Endothelial cell of umbilical vein (primary cell): ENCODE results near the gene NPIPB6. TPM values are rescaled to one million over a fixed set of nuclear protein-coding genes. Genes with fewer than 3 reads are reported as not detected.
"Not testable (repeated sequence)": the region's sequence is repeated elsewhere in the genome, so short reads cannot be mapped to it uniquely, and the experiment has no call there.

Experiments used
- BruUV-seq: library from RNA; stranded (reverse); fragments of 400-500 nt; replicated peaks from 2 replicates; lab custom pipeline; 2021; lab: Mats Ljungman, UMichigan
- CTCF ChIA-PET: fragments of 300-600, 350-600 bp; sonication (Branson Sonifier 250); formaldehyde crosslinking; loops from one replicate; lab custom pipeline; 2021; ENCODE audit warnings: antibody characterized with exemption, inconsistent platforms; lab: Charles Lee
- POLR2A ChIA-PET: fragments of 300-600, 350-600 bp; sonication (Branson Sonifier 250); formaldehyde crosslinking; loops from one replicate; lab custom pipeline; 2021; ENCODE audit warnings: antibody characterized with exemption, inconsistent platforms; lab: Charles Lee
- DNase-seq: peaks from one replicate; pipeline ENCODE4 v3.0.0-alpha.2; 2011; ENCODE audit warnings: low read depth, low spot score
- FAIRE-seq: peaks from 2 replicates; lab custom pipeline; 2011; peaks lifted over from hg19 to GRCh38; lab: Jason Lieb, UNC
- H2AFZ ChIP-seq: 2 replicates; pipeline ENCODE4 v1.6.0; 2012; ENCODE audit warnings: low read depth, low read length, control low read depth, inconsistent platforms
- H3K27ac ChIP-seq: 2 replicates; pipeline ENCODE4 v1.5.1; 2011; ENCODE audit warnings: low read depth, mild to moderate bottlenecking, control low read depth, low read length, moderate library complexity; ENCODE audit not compliant: insufficient read depth
- H3K27me3 ChIP-seq, 2 experiments: 2 replicates each; pipeline versions ENCODE4 v1.6.0 to v1.6.1; 2011; ENCODE audit warnings: low read length in 2 of 2, mixed read lengths in 1 of 2; ENCODE audit not compliant: control insufficient read depth in 2 of 2, insufficient read depth in 2 of 2
- H3K36me3 ChIP-seq, 2 experiments: 2 replicates in 1 of 2; 3 replicates in 1 of 2; pipeline ENCODE4 v1.5.1; 2011; ENCODE audit warnings: low read length in 2 of 2, mild to moderate bottlenecking in 1 of 2, moderate library complexity in 1 of 2; ENCODE audit not compliant: control insufficient read depth in 2 of 2, insufficient read depth in 2 of 2; ENCODE audit errors: extremely low read depth in 1 of 2
- H3K4me1 ChIP-seq: 3 replicates; pipeline ENCODE4 v1.5.1; 2011; ENCODE audit warnings: mild to moderate bottlenecking, low read length; ENCODE audit not compliant: control insufficient read depth, insufficient read depth; ENCODE audit errors: extremely low read depth
- H3K4me2 ChIP-seq: 2 replicates; pipeline ENCODE4 v1.6.1; 2011; ENCODE audit warnings: low read length, control low read depth, mixed read lengths; ENCODE audit not compliant: insufficient read depth
- H3K4me3 ChIP-seq, 3 experiments: fragments of 200-600 bp in 1 of 3; sonication (generic), shearing (Covaris generic) in 1 of 3; replicated peaks in 1 of 3; 2 replicates each; pipeline ENCODE4 v1.5.1; 2011 to 2016; ENCODE audit warnings: control low read depth in 3 of 3, low read length in 3 of 3, mild to moderate bottlenecking in 2 of 3, inconsistent platforms in 1 of 3, low read depth in 1 of 3, moderate library complexity in 1 of 3; ENCODE audit not compliant: insufficient read depth in 1 of 3
- H3K79me2 ChIP-seq: 2 replicates; pipeline ENCODE4 v1.6.0; 2012; ENCODE audit warnings: low read length, inconsistent platforms; ENCODE audit not compliant: control insufficient read depth, insufficient read depth
- H3K9ac ChIP-seq: replicated peaks from 2 replicates; pipeline ENCODE3; 2011; ENCODE audit warnings: low read length, control low read depth; ENCODE audit not compliant: insufficient read depth; ENCODE audit errors: extremely low read depth
- H3K9me1 ChIP-seq: replicated peaks from 3 replicates; pipeline ENCODE4 v1.6.0; 2011; ENCODE audit warnings: mild to moderate bottlenecking, low read length; ENCODE audit not compliant: control insufficient read depth, insufficient read depth; ENCODE audit errors: extremely low read depth
- H3K9me3 ChIP-seq: replicated peaks from 2 replicates; pipeline ENCODE4 v1.5.1; 2012; ENCODE audit warnings: low read length, inconsistent platforms; ENCODE audit not compliant: control insufficient read depth, insufficient read depth
- H4K20me1 ChIP-seq: replicated peaks from 2 replicates; pipeline ENCODE3; 2011; ENCODE audit warnings: mild to moderate bottlenecking, low read length; ENCODE audit not compliant: control insufficient read depth, insufficient read depth; ENCODE audit errors: extremely low read depth
- dilution Hi-C: fragments of 300-500 bp; cut with MboI; formaldehyde crosslinking; loops from one replicate; pipeline ENCODE4 v1.15.0; 2019; ENCODE audit warnings: low sequenced_read_pairs; ENCODE audit not compliant: extremely low pct_ligation_motif_present
- intact Hi-C: fragments of 100-400 bp; cut with micrococcal nuclease; formaldehyde crosslinking; loops from one replicate; pipeline ENCODE4 v1.10.0; 2022
- polyA plus RNA-seq, 4 experiments: library from polyadenylated mRNA; depleted of rRNA in 3 of 4; stranded (reverse) in 3 of 4; unstranded in 1 of 4; fragments of >200 nt; gene quantifications; 2 replicates each; pipeline versions ENCODE4 v1.2.1 to v1.2.3, GENCODE V29; 2011 to 2012; ENCODE audit warnings: missing spikeins in 1 of 4
- total RNA-seq: library from RNA; stranded (reverse); gene quantifications from 2 replicates; pipeline ENCODE4 v1.2.3, GENCODE V29; 2021

NPIPB6 gene
- total and polyA plus RNA-seq, 2 donors (not counting 3 experiments of a cell fraction or from before 2014, with no cell fraction given): 5.0 TPM; not detected in 1

DNA sequence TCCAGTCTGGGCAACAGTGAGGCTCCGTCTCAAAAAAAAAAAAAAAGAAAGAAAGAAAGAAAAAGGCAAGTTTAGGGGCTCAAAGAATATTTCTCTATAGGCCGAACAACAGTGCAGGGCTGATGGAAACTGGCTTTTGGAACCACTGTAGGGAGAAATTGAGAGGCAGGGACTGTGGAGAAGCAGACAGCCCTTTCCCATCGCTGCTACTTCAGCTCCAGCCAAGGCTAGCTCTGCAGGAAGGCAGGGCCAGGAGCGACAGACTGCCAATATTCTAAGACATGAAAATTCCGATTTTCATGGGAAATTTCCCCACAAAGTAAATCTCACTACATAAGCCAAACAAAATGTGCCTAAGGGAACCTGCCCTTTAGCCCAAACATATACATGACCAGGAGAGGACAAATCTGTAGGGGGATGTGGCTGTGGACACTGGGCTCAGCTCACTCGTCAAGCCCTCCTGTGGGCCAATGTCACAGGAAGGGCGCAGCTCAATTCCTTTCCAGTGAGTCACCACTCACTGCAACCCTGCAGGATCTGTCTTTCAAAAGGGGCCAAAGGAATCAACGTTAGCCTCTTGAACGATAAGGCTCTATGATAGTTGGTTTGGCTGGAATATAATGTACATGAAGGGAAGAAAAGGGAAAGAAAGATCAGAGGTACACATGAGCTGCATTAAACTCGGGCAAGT is 19.0 kb upstream of the NPIPB6 start:
- FAIRE-seq: peak; percentile 99

DNA sequence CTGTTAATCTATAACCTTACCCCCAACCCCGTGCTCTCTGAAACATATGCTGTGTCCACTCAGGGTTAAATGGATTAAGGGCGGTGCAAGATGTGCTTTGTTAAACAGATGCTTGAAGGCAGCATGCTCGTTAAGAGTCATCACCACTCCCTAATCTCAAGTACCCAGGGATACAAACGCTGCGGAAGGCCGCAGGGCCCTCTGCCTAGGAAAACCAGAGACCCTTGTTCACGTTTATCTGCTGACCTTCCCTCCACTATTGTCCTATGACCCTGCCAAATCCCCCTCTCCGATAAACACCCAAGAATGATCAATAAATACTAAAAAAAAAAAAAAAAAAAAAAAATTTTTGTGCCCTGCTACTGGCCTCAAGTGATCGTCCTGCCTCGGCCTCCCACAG is 14.5 kb upstream of the NPIPB6 start:
- H3K36me3 ChIP-seq, dilution Hi-C loops, FAIRE-seq, H3K9me3 ChIP-seq, H3K27me3 ChIP-seq, H3K4me3 ChIP-seq, H3K9ac ChIP-seq, CTCF ChIA-PET, H3K27ac ChIP-seq, intact Hi-C loops, H3K4me1 ChIP-seq, DNase-seq, H4K20me1 ChIP-seq, BruUV-seq, H3K9me1 ChIP-seq, POLR2A ChIA-PET, H2AFZ ChIP-seq, H3K4me2 ChIP-seq, H3K79me2 ChIP-seq: not testable (repeated sequence)

More for the DNA sequence above, 19.0 kb upstream of the NPIPB6 start:
- BruUV-seq, POLR2A ChIA-PET, H3K4me3 ChIP-seq, H3K36me3 ChIP-seq, CTCF ChIA-PET, H3K9me3 ChIP-seq, DNase-seq, H3K27ac ChIP-seq, H3K4me2 ChIP-seq, H3K4me1 ChIP-seq, dilution Hi-C loops, H3K79me2 ChIP-seq, H3K9me1 ChIP-seq, intact Hi-C loops, H3K27me3 ChIP-seq, H4K20me1 ChIP-seq, H3K9ac ChIP-seq, H2AFZ ChIP-seq: not testable (repeated sequence)

DNA sequence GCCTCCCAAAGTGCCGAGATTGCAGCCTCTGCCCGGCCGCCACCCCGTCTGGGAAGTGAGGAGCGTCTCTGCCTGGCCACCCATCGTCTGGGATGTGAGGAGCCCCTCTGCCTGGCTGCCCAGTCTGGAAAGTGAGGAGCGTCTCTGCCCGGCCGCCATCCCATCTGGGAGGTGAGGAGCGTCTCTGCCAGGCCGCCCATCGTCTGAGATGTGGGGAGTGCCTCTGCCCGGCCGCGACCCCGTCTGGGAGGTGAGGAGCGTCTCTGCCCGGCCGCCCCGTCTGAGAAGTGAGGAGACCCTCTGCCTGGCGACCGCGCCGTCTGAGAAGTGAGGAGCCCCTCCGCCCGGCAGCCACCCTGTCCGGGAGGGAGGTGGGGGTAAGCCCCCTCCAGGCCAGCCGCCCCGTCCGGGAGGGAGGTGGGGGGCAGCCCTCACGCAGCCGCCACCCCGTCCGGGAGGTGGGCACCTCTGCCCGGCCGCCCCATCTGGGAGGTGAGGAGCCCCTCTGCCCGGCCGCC is 13.9 kb upstream of the NPIPB6 start:
- intact Hi-C loops, BruUV-seq, DNase-seq: not testable (repeated sequence)

DNA sequence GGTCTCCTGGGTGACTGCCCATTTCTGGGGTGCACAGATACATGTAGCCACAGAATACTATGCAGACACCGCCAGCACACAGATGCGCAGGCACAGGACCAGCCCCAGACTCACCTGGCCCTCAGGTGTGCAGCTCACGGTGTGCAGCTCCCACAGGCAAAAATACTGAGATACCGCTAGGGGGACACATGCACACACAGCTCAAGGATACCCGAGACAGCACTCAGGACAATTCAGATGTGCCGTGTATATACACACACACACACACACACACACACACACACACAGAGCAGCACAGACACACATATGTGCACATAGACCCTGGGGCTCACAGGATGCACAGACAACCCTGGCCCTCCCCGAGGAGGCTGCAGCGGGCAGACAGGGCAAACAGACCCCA is 11.8 kb upstream of the NPIPB6 start:
- H3K79me2 ChIP-seq, H2AFZ ChIP-seq, H3K36me3 ChIP-seq, BruUV-seq, H3K27ac ChIP-seq, POLR2A ChIA-PET, DNase-seq, H3K9ac ChIP-seq, dilution Hi-C loops, H4K20me1 ChIP-seq, H3K9me3 ChIP-seq, CTCF ChIA-PET, intact Hi-C loops, H3K4me1 ChIP-seq, H3K27me3 ChIP-seq, H3K9me1 ChIP-seq, H3K4me3 ChIP-seq, H3K4me2 ChIP-seq: not testable (repeated sequence)
- FAIRE-seq: peak; percentile 8

More for the DNA sequence above, 13.9 kb upstream of the NPIPB6 start:
- H3K9ac ChIP-seq, H3K9me1 ChIP-seq, POLR2A ChIA-PET, FAIRE-seq, H4K20me1 ChIP-seq, H2AFZ ChIP-seq, H3K79me2 ChIP-seq, H3K27ac ChIP-seq, H3K36me3 ChIP-seq, CTCF ChIA-PET, H3K4me3 ChIP-seq, H3K4me1 ChIP-seq, H3K4me2 ChIP-seq, H3K27me3 ChIP-seq, H3K9me3 ChIP-seq, dilution Hi-C loops: not testable (repeated sequence)
